ENCODE measurements around the gene NBPF15. TPM values are rescaled to one million over a fixed set of nuclear protein-coding genes. Genes with fewer than 3 reads are reported as not detected.
"Not testable (repeated sequence)": the region's sequence is repeated elsewhere in the genome, so short reads cannot be mapped to it uniquely, and the experiment has no call there.

NBPF15 gene, protein sequence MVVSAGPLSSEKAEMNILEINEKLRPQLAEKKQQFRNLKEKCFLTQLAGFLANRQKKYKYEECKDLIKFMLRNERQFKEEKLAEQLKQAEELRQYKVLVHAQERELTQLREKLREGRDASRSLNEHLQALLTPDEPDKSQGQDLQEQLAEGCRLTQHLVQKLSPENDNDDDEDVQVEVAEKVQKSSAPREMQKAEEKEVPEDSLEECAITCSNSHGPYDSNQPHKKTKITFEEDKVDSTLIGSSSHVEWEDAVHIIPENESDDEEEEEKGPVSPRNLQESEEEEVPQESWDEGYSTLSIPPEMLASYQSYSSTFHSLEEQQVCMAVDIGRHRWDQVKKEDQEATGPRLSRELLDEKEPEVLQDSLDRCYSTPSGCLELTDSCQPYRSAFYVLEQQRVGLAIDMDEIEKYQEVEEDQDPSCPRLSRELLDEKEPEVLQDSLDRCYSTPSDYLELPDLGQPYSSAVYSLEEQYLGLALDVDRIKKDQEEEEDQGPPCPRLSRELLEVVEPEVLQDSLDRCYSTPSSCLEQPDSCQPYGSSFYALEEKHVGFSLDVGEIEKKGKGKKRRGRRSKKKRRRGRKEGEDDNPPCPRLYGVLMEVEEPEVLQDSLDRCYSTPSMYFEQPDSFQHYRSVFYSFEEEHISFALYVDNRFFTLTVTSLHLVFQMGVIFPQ
- total RNA-seq (ENCODE audit: low replicate concordance) = 38.0 and 43.8 TPM in 2 replicates

DNA sequence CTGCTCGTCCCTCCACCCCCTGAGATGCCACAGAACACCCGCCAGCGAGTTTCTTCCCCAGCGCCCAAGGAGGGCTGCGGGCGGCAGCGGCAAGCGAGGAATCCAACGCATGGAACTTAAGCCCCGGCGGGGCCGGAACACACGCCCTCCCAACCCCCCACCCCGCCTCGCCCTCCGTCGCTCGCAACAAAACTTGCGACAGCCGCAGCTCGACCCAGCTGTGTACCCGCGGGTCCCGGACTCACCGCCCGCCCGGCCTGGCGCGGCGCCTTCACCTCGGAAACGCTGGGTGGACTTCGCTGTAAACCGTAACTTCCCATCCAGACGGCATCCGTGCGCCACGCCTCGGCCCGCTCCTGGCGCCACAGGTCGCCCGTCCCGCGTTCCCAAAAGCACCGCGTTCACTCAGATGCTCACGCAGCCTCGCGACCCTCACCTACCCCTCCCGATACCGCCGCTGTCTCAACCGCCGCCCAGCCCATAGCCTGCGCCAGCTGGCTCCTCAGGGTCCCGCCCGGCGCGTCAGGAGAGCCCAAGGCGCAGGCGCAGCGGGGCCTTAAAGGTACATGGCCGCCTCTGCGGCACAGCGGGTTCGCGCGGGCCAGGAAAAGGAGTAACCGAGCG lies at the start of gene NBPF15:
Gene NBPF15, minus strand, starts transcription at position 534 of the 624 bp plus-strand sequence. CDS start 21,666 bp downstream, outside the sequence.
- peak within 1 kb of the TSS; percentile 69 for H3K4me3 ChIP-seq (ENCODE audit: low read depth, low read length)
- peak; percentile 37 for DNase-seq (ENCODE audit: low read depth)

DNA sequence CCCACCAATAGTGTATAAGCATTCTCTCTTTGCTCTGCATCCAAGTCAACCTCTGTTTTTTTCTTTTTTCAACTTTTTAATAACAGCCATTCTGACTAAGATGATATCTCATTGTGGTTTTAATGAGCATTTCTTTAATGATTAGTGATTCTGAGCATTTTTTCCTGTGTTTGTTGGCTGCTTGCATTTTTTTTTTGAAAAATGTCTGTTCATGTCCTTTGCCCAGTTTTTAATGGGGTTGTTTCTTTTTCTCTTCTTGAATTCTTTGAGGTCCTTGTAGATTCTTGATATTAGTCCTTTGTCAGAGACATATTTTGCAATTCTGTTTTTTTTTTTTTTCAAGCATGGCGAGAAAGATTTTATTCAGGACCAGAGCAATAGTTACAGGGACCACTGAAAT lies 35.0 kb upstream of the NBPF15 start:
- not testable (repeated sequence) for DNase-seq (ENCODE audit: low read depth); H3K4me3 ChIP-seq (ENCODE audit: low read depth, low read length)

GRCh38 chr1:144494130-144494529 lies 32.7 kb upstream of the NBPF15 start:
- H3K4me3 ChIP-seq (ENCODE audit: low read depth, low read length) = not testable (repeated sequence)
- DNase-seq (ENCODE audit: low read depth) = peak; percentile 6

- H3K4me3 ChIP-seq (ENCODE audit: low read depth, low read length); DNase-seq (ENCODE audit: low read depth): not testable (repeated sequence)
These were observed 28.9 kb upstream of the NBPF15 start for GRCh38 chr1:144490394-144490793.

DNA sequence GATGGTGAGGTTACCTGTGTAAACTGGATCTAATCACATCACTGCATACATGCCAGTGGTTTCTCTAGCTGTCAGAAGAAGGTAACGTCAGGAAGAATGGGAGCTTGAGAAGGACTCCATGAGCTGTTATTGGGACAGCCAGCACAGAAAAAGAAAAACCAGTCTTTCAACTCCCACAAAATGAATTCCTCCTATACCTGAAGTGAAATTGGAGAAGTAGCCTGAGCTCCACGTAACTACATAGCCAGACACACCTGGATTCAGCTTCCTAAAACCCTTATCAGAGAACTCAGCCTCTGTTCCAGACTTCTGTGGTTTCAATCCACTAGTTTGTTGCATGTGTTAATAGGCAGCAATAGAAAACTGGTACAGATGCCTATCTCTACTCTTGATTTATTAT lies 25.5 kb upstream of the NBPF15 start:
- H3K4me3 ChIP-seq (ENCODE audit: low read depth, low read length); DNase-seq (ENCODE audit: low read depth): not testable (repeated sequence)

GRCh38 chr1:144485048-144485993 lies 23.9 kb upstream of the NBPF15 start:
- DNase-seq (ENCODE audit: low read depth); H3K4me3 ChIP-seq (ENCODE audit: low read depth, low read length): not testable (repeated sequence)

- DNase-seq (ENCODE audit: low read depth); H3K4me3 ChIP-seq (ENCODE audit: low read depth, low read length): not testable (repeated sequence)
These were observed 12.4 kb upstream of the NBPF15 start for GRCh38 chr1:144473897-144474296.

DNA sequence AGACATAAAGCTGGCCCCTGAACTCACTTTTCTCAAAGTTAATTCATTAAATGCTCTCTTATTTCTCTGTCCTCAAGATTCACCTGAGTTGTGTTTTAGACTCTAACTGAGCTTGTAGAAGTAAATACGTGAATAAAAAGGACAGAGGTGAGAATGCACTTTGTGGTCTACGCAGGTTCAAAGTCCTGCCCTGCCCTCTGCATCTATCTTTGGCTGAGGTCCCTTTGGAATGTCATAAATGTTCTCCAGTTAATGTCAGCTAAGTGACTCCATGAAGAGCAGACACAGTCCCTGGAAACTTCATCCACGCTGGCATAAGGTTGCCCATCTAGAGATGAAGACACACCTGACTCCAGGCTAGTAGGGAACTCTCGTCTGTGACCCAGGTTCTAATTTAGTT lies 10.0 kb upstream of the NBPF15 start:
- H3K4me3 ChIP-seq (ENCODE audit: low read depth, low read length); DNase-seq (ENCODE audit: low read depth): not testable (repeated sequence)

DNA sequence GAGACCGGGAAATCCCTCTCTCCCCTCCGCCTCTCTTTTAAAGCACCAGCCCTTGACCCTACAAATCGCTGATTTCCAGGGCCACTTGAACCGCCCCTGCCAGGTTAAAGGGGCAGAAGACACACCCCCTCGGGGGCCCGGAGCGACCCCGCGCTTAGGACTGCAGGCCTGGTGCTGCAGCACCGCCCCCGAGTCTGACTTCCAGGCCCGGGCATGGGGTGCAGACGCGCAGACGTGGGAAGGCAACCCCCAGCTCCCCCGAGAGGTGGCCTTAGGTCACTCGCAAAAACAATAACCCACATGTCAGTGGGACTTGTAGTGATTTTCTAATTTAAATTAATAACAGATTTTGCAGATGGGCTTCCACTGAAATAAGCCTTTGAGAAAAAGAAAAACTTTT lies 309 bp upstream of the NBPF15 start:
- not testable (repeated sequence) for H3K4me3 ChIP-seq (ENCODE audit: low read depth, low read length); DNase-seq (ENCODE audit: low read depth)

DNA sequence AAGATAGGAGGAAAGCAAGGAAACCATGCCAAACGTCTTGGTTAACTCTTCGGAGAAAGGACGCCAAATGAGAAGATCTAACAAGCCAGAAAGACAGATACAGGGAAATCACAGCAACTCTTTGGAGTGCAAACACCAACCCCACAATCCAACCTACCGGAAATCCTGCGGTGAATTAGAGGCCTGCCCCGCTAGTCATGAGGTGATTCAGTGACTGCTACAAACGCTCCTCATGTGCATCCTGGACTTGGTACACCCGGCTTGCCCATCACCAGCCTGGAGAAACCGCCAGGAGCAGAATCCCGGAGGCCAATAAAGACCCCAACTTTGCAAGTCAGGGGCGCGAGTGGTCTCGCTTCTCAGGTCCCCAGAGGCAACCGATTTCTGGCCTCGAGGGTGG lies 783 bp downstream of the NBPF15 start:
- H3K4me3 ChIP-seq (ENCODE audit: low read depth, low read length) = peak overlapping the region; percentile 69
- not testable (repeated sequence) for DNase-seq (ENCODE audit: low read depth)

- not testable (repeated sequence) for DNase-seq (ENCODE audit: low read depth); H3K4me3 ChIP-seq (ENCODE audit: low read depth, low read length)
These were observed 19.1 kb downstream of the NBPF15 start for GRCh38 chr1:144442402-144442801.

DNA sequence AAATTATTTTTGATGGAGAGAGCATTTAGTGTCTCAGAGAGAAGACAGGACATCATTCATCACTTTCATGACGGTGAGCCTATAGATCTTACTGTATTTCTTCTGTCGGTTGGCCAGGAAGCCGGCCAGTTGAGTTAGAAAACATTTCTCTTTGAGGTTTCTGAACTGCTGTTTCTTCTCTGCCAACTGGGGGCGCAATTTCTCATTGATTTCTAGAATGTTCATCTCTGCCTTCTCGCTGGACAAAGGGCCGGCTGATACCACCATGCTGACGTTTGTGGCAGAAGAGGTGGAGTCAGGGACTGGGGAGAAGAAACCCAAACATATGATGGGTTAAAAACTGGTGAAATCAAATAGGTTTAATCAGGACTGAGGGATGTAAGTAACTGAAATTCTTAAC lies 21.7 kb downstream of the NBPF15 start:
- DNase-seq (ENCODE audit: low read depth); H3K4me3 ChIP-seq (ENCODE audit: low read depth, low read length): not testable (repeated sequence)
- peak; percentile 26 for TF ChIP-seq CTCF (IDR thresholded peaks at IDR 0.05; ENCODE audit: insufficient read depth, low read length)
